ENCODE measurements around the gene TUG1. TPM values are rescaled to one million over a fixed set of nuclear protein-coding genes. Genes with fewer than 3 reads are reported as not detected.

The TUG1 gene
- total RNA-seq, 1 experiment from 2014 or later, result 122 TPM

GRCh38 chr22:30989474-30989873 lies 20.4 kb downstream of the TUG1 start:
- H3K4me3 Mint-ChIP-seq (ENCODE audit: low read depth, unreplicated experiment), result no peak overlapping the region
- no peak for DNase-seq
- no peaks in the 10 kb centered on the region for H3K4me1 Mint-ChIP-seq (ENCODE audit: low read depth, unreplicated experiment)
- intact Hi-C loops (cut with micrococcal nuclease; ENCODE audit: unreplicated experiment), result no loop called here
- BruUV-seq (replicated peaks), result no TSS peak
- CTCF ChIA-PET, result no interaction called here
- no peaks in the 10 kb centered on the region for H3K27me3 Mint-ChIP-seq (ENCODE audit: unreplicated experiment)
- H3K36me3 Mint-ChIP-seq (ENCODE audit: insufficient read depth, unreplicated experiment), result no peaks in the 10 kb centered on the region
- no peak overlapping the region for H3K27ac Mint-ChIP-seq (ENCODE audit: unreplicated experiment)
- TF ChIP-seq CTCF (IDR thresholded peaks at IDR 0.05; ENCODE audit: unreplicated experiment), result no peak
- no peaks in the 10 kb centered on the region for H3K9me3 Mint-ChIP-seq (ENCODE audit: low read depth, unreplicated experiment)

- BruUV-seq (replicated peaks), result no TSS peak
- no peaks in the 10 kb centered on the region for H3K4me1 Mint-ChIP-seq (ENCODE audit: low read depth, unreplicated experiment)
- CTCF ChIA-PET, result no interaction called here
Observed at GRCh38 chr22:30990690-30991089, 21.6 kb downstream of the TUG1 start.

GRCh38 chr22:30992565-30992964 lies 23.5 kb downstream of the TUG1 start:
- Mint-ChIP-seq H3K27me3 (ENCODE audit: unreplicated experiment) (peaks cover 13% of the 10 kb centered on the region), H3K4me1 (ENCODE audit: low read depth, unreplicated experiment) (no peaks in the 10 kb centered on the region), H3K36me3 (ENCODE audit: insufficient read depth, unreplicated experiment) (no peaks in the 10 kb centered on the region), H3K4me3 (ENCODE audit: low read depth, unreplicated experiment) (no peak overlapping the region), H3K27ac (ENCODE audit: unreplicated experiment) (no peak overlapping the region), H3K9me3 (ENCODE audit: low read depth, unreplicated experiment) (no peaks in the 10 kb centered on the region)
- BruUV-seq (replicated peaks), result no TSS peak
- no peak for TF ChIP-seq CTCF (IDR thresholded peaks at IDR 0.05; ENCODE audit: unreplicated experiment)
- CTCF ChIA-PET, result no interaction called here
- DNase-seq, result no peak
- intact Hi-C loops (cut with micrococcal nuclease; ENCODE audit: unreplicated experiment), result no loop called here

More at GRCh38 chr22:30990690-30991089, 21.6 kb downstream of the TUG1 start:
- intact Hi-C loops (cut with micrococcal nuclease; ENCODE audit: unreplicated experiment), result no loop called here
- H3K36me3 Mint-ChIP-seq (ENCODE audit: insufficient read depth, unreplicated experiment), result no peaks in the 10 kb centered on the region
- peaks cover 8% of the 10 kb centered on the region for H3K27me3 Mint-ChIP-seq (ENCODE audit: unreplicated experiment)
- no peaks in the 10 kb centered on the region for H3K9me3 Mint-ChIP-seq (ENCODE audit: low read depth, unreplicated experiment)
- no peak for TF ChIP-seq CTCF (IDR thresholded peaks at IDR 0.05; ENCODE audit: unreplicated experiment)
- H3K4me3 Mint-ChIP-seq (ENCODE audit: low read depth, unreplicated experiment), result no peak overlapping the region
- no peak overlapping the region for H3K27ac Mint-ChIP-seq (ENCODE audit: unreplicated experiment)
- DNase-seq, result no peak

- no peaks in the 10 kb centered on the region for H3K9me3 Mint-ChIP-seq (ENCODE audit: low read depth, unreplicated experiment)
- peaks cover 13% of the 10 kb centered on the region for H3K27me3 Mint-ChIP-seq (ENCODE audit: unreplicated experiment)
- no peak overlapping the region for H3K4me3 Mint-ChIP-seq (ENCODE audit: low read depth, unreplicated experiment)
- no peak for DNase-seq
- no peaks in the 10 kb centered on the region for H3K36me3 Mint-ChIP-seq (ENCODE audit: insufficient read depth, unreplicated experiment)
- intact Hi-C loops (cut with micrococcal nuclease; ENCODE audit: unreplicated experiment), result no loop called here
- TF ChIP-seq CTCF (IDR thresholded peaks at IDR 0.05; ENCODE audit: unreplicated experiment), result no peak
- H3K27ac Mint-ChIP-seq (ENCODE audit: unreplicated experiment), result no peak overlapping the region
- no TSS peak for BruUV-seq (replicated peaks)
- H3K4me1 Mint-ChIP-seq (ENCODE audit: low read depth, unreplicated experiment), result no peaks in the 10 kb centered on the region
- CTCF ChIA-PET, result interaction anchor here (0.7 kb wide), 1 partner anchor 25 kb away, joined by 3 read pairs; no protein-coding TSS in a partner anchor
Observed at GRCh38 chr22:30994960-30995359, 25.9 kb downstream of the TUG1 start.
